HCT116 (cell line): ENCODE data around the gene EEFSEC.

Experiments used
- CTCF ChIP-seq, 3 experiments: fragments of 200-600 bp in 1 of 3; sonication (generic) in 1 of 3; IDR thresholded peaks in 2 of 3; conservative IDR thresholded peaks in 1 of 3; 2 replicates each; pipeline ENCODE4 v1.5.1; 2012 to 2017; ENCODE audit warnings: low read depth in 2 of 3, low read length in 2 of 3, antibody characterized with exemption in 1 of 3, borderline replicate concordance in 1 of 3, control low read depth in 1 of 3, mild to moderate bottlenecking in 1 of 3, mixed read lengths in 1 of 3, mixed run types in 1 of 3, moderate library complexity in 1 of 3; ENCODE audit not compliant: insufficient read depth in 1 of 3
- EZH2 ChIP-seq: fragments of 200-600 bp; sonication (generic); IDR thresholded peaks from 2 replicates; pipeline ENCODE4 v1.6.1; 2017; ENCODE audit warnings: antibody characterized with exemption, mixed run types
- EZH2phosphoT487 ChIP-seq: fragments of 200-600 bp; IDR thresholded peaks from 2 replicates; pipeline ENCODE4 v1.6.1; 2018; ENCODE audit warnings: antibody characterized with exemption, borderline replicate concordance
- POLR2A ChIP-seq: IDR thresholded peaks from 2 replicates; pipeline ENCODE4 v1.7.0; 2011; ENCODE audit warnings: borderline replicate concordance; ENCODE audit not compliant: insufficient read depth, insufficient read length; ENCODE audit errors: extremely low read depth
- SP1 ChIP-seq: IDR thresholded peaks from 2 replicates; pipeline ENCODE4 v1.6.1; 2012; ENCODE audit warnings: low read depth

GRCh38 chr3:128447561-128448013 lies 294.3 kb downstream of the EEFSEC start:
- TF ChIP-seq SP1 (no peak), CTCF (IDR thresholded peaks at IDR 0.05 in 2 of 3, conservative IDR thresholded peaks at IDR 0.05 in 1 of 3; ENCODE audit: borderline replicate concordance in 1 of 3, insufficient read depth in 1 of 3, low read depth in 2 of 3, low read length in 2 of 3) (no peak), POLR2A (no peak), EZH2 (no peak), EZH2phosphoT487 (no peak)
